Liver (tissue), 9 donors: ENCODE data around the gene KLHL20. TPM values are rescaled to one million over a fixed set of nuclear protein-coding genes. Genes with fewer than 3 reads are reported as not detected.
"Not testable (repeated sequence)": the region's sequence is repeated elsewhere in the genome, so short reads cannot be mapped to it uniquely, and the experiment has no call there.

Experiments used
- DNase-seq: peaks from one replicate; pipeline ENCODE4 v3.0.0-alpha.2; 2017; ENCODE audit warnings: low spot score
- H3K27ac ChIP-seq, 2 donors: one replicate each; pipeline ENCODE4 v1.7.0; 2013; ENCODE audit warnings: inconsistent platforms in 2 of 2, low read length in 2 of 2, control low read depth in 1 of 2, low read depth in 1 of 2, mild to moderate bottlenecking in 1 of 2
- H3K27me3 ChIP-seq, 4 donors: one replicate each; pipeline versions ENCODE4 v1.6.1 to v1.7.0; 2013; ENCODE audit warnings: low read length in 3 of 4, inconsistent platforms in 1 of 4, mild to moderate bottlenecking in 1 of 4, moderate library complexity in 1 of 4; ENCODE audit not compliant: control insufficient read depth in 4 of 4, insufficient read depth in 4 of 4
- H3K36me3 ChIP-seq, 4 donors: one replicate each; pipeline versions ENCODE4 v1.6.1 to v1.7.0; 2013; ENCODE audit warnings: low read length in 3 of 4, mild to moderate bottlenecking in 3 of 4, low read depth in 1 of 4, moderate library complexity in 1 of 4; ENCODE audit not compliant: control insufficient read depth in 4 of 4, insufficient read depth in 3 of 4
- H3K4me1 ChIP-seq, 4 donors: one replicate each; pipeline versions ENCODE4 v1.6.1 to v1.7.0; 2013; ENCODE audit warnings: low read length in 3 of 4, mild to moderate bottlenecking in 3 of 4, moderate library complexity in 1 of 4; ENCODE audit not compliant: control insufficient read depth in 4 of 4, insufficient read depth in 4 of 4
- H3K4me3 ChIP-seq, 3 donors: one replicate each; pipeline versions ENCODE4 v1.6.1 to v1.7.0; 2013; ENCODE audit warnings: low read length in 3 of 3, control low read depth in 1 of 3, low read depth in 1 of 3, mild to moderate bottlenecking in 1 of 3
- H3K9ac ChIP-seq, 2 donors: one replicate each; pipeline ENCODE4 v1.7.0; 2013; ENCODE audit warnings: low read length in 2 of 2, mild to moderate bottlenecking in 2 of 2, moderate library complexity in 2 of 2, control low read depth in 1 of 2, low read depth in 1 of 2
- H3K9me3 ChIP-seq, 4 donors: one replicate each; pipeline versions ENCODE4 v1.6.1 to v1.7.0; 2013; ENCODE audit warnings: low read length in 3 of 4; ENCODE audit not compliant: control insufficient read depth in 4 of 4
- EGR1 ChIP-seq, 2 donors: IDR thresholded peaks; 2 replicates each; pipeline ENCODE4 v1.6.1; 2016 to 2018; ENCODE audit warnings: antibody characterized with exemption in 2 of 2, low read depth in 2 of 2
- FOXA1 ChIP-seq: IDR thresholded peaks from 2 replicates; pipeline ENCODE4 v1.6.1; 2016; ENCODE audit warnings: antibody characterized with exemption
- FOXA2 ChIP-seq: IDR thresholded peaks from 2 replicates; pipeline ENCODE4 v1.6.1; 2016; ENCODE audit warnings: antibody characterized with exemption
- HNF4G ChIP-seq: IDR thresholded peaks from 2 replicates; pipeline ENCODE4 v1.6.1; 2016; ENCODE audit warnings: antibody characterized with exemption
- JUND ChIP-seq, 2 donors: IDR thresholded peaks; 2 replicates each; pipeline ENCODE4 v1.6.1; 2016; ENCODE audit warnings: antibody characterized with exemption in 2 of 2
- RAD21 ChIP-seq, 2 donors: IDR thresholded peaks; 2 replicates each; pipeline ENCODE4 v1.6.1; 2016; ENCODE audit warnings: antibody characterized with exemption in 2 of 2, mild to moderate bottlenecking in 2 of 2
- RXRA ChIP-seq, 2 donors: IDR thresholded peaks; 2 replicates each; pipeline ENCODE4 v1.6.1; 2017 to 2018; ENCODE audit warnings: antibody characterized with exemption in 2 of 2, mild to moderate bottlenecking in 1 of 2
- SP1 ChIP-seq: IDR thresholded peaks from 2 replicates; pipeline ENCODE4 v1.6.1; 2018; ENCODE audit warnings: antibody characterized with exemption, mild to moderate bottlenecking
- TAF1 ChIP-seq: conservative IDR thresholded peaks from 2 replicates; pipeline ENCODE4 v1.6.1; 2016; ENCODE audit warnings: antibody characterized with exemption, mild to moderate bottlenecking
- YY1 ChIP-seq: IDR thresholded peaks from 2 replicates; pipeline ENCODE4 v1.6.1; 2016; ENCODE audit warnings: antibody characterized with exemption, mild to moderate bottlenecking
- WGBS: extraction: QIAGEN DNeasy Blood & Tissue Kit; methylation state at CpG from one replicate; pipeline ENCODE4 v1.1.7; 2013; 5-methylcytosine and 5-hydroxymethylcytosine counted together
- polyA plus RNA-seq, 2 donors: library from polyadenylated mRNA; stranded (reverse) in 1 of 2; unstranded in 1 of 2; fragments of 200-250 nt in 1 of 2; fragments of >200 nt in 1 of 2; fragmentation: Nextera tagmentation in 1 of 2; extraction: Ambion mirVana in 1 of 2; gene quantifications; one replicate each; pipeline versions ENCODE4 v1.2.1 to v1.2.3, GENCODE V29; 2013 to 2015
- total RNA-seq, 2 donors: library from RNA; depleted of rRNA; stranded (reverse); fragments of >200 nt; gene quantifications; one replicate each; pipeline ENCODE4 v1.2.3, GENCODE V29; 2014
- TF ChIP-seq, protein P1 (sequence below): fragments of 150-350 bp; IDR thresholded peaks from 2 replicates; pipeline ENCODE4 v1.5.1; 2017; ENCODE audit warnings: improper control_type of control experiment, low read depth, low read length; ENCODE audit not compliant: missing input control
- TF ChIP-seq, protein P2 (sequence below): IDR thresholded peaks from 2 replicates; pipeline ENCODE4 v1.6.1; 2016; ENCODE audit warnings: antibody characterized with exemption
- TF ChIP-seq, protein P3 (sequence below): IDR thresholded peaks from 2 replicates; pipeline ENCODE4 v1.6.1; 2016; ENCODE audit warnings: antibody characterized with exemption, mild to moderate bottlenecking
- TF ChIP-seq, protein P4 (sequence below): IDR thresholded peaks from 2 replicates; pipeline ENCODE4 v1.6.1; 2016; ENCODE audit warnings: antibody characterized with exemption
- donor health status: healthy.
- donor health status: healthy.
- donor health status: healthy.
- donor health status: healthy.
- donor health status: healthy.

Gene KLHL20
- total and polyA plus RNA-seq, 4 donors = 5.2 to 25.9 (median 9.5) TPM

DNA sequence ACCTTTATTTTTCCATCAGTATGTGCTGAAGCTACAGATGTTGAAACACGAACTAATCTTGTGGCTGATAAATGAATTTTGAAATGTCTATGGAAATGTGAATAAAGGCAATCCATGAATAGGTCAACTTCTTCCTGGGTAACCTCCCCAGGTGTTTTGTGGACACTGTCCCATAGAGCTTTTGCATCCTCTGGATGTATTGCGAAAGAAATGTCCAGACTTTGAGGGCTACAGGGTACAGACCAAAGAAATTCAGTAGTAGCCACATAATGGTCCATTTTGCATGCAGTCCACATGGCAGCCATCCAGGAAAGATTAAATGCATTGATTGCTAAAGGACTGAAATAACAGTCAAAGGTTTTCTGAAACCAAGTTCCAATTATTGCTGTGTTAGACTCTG is 88.2 kb downstream of the KLHL20 start:
- no peaks in the 10 kb centered on the region for H3K36me3 ChIP-seq
- DNase-seq = no peak
- H3K9me3 ChIP-seq = no peaks in the 10 kb centered on the region
- no peak for TF ChIP-seq FOXA2
- TF ChIP-seq, protein P1, sequence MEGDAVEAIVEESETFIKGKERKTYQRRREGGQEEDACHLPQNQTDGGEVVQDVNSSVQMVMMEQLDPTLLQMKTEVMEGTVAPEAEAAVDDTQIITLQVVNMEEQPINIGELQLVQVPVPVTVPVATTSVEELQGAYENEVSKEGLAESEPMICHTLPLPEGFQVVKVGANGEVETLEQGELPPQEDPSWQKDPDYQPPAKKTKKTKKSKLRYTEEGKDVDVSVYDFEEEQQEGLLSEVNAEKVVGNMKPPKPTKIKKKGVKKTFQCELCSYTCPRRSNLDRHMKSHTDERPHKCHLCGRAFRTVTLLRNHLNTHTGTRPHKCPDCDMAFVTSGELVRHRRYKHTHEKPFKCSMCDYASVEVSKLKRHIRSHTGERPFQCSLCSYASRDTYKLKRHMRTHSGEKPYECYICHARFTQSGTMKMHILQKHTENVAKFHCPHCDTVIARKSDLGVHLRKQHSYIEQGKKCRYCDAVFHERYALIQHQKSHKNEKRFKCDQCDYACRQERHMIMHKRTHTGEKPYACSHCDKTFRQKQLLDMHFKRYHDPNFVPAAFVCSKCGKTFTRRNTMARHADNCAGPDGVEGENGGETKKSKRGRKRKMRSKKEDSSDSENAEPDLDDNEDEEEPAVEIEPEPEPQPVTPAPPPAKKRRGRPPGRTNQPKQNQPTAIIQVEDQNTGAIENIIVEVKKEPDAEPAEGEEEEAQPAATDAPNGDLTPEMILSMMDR = no peak
- no peak for TF ChIP-seq FOXA1
- TF ChIP-seq, protein P2, sequence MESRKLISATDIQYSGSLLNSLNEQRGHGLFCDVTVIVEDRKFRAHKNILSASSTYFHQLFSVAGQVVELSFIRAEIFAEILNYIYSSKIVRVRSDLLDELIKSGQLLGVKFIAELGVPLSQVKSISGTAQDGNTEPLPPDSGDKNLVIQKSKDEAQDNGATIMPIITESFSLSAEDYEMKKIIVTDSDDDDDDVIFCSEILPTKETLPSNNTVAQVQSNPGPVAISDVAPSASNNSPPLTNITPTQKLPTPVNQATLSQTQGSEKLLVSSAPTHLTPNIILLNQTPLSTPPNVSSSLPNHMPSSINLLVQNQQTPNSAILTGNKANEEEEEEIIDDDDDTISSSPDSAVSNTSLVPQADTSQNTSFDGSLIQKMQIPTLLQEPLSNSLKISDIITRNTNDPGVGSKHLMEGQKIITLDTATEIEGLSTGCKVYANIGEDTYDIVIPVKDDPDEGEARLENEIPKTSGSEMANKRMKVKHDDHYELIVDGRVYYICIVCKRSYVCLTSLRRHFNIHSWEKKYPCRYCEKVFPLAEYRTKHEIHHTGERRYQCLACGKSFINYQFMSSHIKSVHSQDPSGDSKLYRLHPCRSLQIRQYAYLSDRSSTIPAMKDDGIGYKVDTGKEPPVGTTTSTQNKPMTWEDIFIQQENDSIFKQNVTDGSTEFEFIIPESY = no peak
- no peak for TF ChIP-seq EGR1 (IDR thresholded peaks at IDR 0.05; ENCODE audit: low read depth in 2 of 2)
- no peak for TF ChIP-seq RAD21 (IDR thresholded peaks at IDR 0.05)
- TF ChIP-seq SP1 = no peak
- TF ChIP-seq JUND (IDR thresholded peaks at IDR 0.05) = no peak
- no peak for TF ChIP-seq TAF1
- TF ChIP-seq, protein P3, sequence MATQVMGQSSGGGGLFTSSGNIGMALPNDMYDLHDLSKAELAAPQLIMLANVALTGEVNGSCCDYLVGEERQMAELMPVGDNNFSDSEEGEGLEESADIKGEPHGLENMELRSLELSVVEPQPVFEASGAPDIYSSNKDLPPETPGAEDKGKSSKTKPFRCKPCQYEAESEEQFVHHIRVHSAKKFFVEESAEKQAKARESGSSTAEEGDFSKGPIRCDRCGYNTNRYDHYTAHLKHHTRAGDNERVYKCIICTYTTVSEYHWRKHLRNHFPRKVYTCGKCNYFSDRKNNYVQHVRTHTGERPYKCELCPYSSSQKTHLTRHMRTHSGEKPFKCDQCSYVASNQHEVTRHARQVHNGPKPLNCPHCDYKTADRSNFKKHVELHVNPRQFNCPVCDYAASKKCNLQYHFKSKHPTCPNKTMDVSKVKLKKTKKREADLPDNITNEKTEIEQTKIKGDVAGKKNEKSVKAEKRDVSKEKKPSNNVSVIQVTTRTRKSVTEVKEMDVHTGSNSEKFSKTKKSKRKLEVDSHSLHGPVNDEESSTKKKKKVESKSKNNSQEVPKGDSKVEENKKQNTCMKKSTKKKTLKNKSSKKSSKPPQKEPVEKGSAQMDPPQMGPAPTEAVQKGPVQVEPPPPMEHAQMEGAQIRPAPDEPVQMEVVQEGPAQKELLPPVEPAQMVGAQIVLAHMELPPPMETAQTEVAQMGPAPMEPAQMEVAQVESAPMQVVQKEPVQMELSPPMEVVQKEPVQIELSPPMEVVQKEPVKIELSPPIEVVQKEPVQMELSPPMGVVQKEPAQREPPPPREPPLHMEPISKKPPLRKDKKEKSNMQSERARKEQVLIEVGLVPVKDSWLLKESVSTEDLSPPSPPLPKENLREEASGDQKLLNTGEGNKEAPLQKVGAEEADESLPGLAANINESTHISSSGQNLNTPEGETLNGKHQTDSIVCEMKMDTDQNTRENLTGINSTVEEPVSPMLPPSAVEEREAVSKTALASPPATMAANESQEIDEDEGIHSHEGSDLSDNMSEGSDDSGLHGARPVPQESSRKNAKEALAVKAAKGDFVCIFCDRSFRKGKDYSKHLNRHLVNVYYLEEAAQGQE = no peak
- TF ChIP-seq, protein P4, sequence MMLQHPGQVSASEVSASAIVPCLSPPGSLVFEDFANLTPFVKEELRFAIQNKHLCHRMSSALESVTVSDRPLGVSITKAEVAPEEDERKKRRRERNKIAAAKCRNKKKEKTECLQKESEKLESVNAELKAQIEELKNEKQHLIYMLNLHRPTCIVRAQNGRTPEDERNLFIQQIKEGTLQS = no peak
- no peak for TF ChIP-seq YY1
- no peak for TF ChIP-seq RXRA (IDR thresholded peaks at IDR 0.05)
- no peak for TF ChIP-seq HNF4G
- no peaks in the 10 kb centered on the region for H3K27me3 ChIP-seq
- no peak overlapping the region for H3K27ac ChIP-seq
- WGBS = 92% methylated on average over 2 of the region's 2 CpGs
- no peak overlapping the region for H3K4me3 ChIP-seq
- no peak overlapping the region for H3K9ac ChIP-seq
- no peaks in the 10 kb centered on the region for H3K4me1 ChIP-seq

DNA sequence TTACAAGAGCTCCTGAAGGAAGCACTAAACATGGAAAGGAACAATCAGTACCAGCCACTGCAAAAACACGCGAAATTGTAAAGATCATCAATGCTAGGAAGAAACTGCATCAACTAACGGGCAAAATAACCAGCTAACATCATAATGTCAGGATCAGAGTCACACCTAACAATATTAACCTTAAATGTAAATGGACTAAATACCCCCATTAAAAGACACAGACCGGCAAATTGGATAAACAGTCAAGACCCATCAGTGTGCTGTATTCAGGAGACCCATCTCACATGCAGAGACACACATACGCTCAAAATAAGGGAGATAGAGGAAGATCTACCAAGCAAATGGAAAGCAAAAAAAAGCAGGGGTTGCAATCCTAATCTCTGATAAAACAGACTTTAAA is 98.9 kb downstream of the KLHL20 start:
- not testable (repeated sequence) for H3K27ac ChIP-seq, H3K27me3 ChIP-seq, H3K9me3 ChIP-seq, H3K4me3 ChIP-seq, DNase-seq, H3K36me3 ChIP-seq, H3K9ac ChIP-seq, H3K4me1 ChIP-seq
- WGBS = 98% methylated on average over 5 of the region's 5 CpGs
